Stimulated activated CD4-positive, alpha-beta T cell treated with anti-CD3 and anti-CD28 coated beads, Interleukin-1b, Interleukin-23, amount 100 ng/mL, for 4 hours (primary cell): ENCODE measurements around the gene PKHD1.

Experiments used
- DNase-seq, 2 donors: peaks; one replicate each; pipeline ENCODE4 v3.0.0-alpha.2; 2020; ENCODE audit warnings: low read depth in 2 of 2

The PKHD1 gene

DNA sequence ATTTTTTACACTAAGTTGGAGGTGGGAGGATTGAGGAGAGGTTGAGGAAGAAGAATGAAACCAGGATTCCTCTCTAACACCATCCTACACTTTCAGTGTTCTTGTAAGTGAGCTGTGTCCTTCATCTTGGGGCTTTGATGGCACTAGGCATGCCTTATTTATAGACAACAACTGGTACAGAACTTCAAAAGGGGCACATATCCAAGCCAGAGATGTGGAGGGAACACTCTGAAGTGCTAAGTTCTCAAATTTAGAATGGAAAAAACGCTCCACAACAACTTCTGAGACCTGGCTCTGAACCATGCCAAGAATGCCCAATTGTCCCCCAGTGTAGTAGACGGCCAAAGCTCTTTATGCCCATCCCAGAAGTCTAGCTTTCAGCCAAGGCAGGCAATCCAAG, 16.2 kb upstream of the PKHD1 start:
- DNase-seq, result no peak

DNA sequence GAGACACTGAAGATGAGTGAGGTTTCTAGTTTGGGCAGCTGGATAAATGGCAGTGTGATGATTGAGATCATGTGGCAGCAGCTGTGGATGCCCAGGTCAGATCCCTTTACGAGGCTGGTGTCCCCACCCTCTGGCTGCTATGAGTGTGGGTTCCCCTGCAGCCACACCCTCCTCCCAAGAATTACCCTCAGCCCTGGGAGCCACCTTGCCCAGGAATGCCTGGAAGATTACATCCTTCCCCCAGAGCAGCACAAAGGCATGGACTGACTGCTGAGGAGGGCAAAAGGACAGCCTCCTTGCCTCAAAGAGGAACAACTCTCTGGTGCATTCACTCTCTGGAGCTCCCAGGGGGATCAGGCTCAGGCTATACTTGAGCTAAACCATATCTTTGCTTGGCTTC, 15.0 kb upstream of the PKHD1 start:
- no peak for DNase-seq

DNA sequence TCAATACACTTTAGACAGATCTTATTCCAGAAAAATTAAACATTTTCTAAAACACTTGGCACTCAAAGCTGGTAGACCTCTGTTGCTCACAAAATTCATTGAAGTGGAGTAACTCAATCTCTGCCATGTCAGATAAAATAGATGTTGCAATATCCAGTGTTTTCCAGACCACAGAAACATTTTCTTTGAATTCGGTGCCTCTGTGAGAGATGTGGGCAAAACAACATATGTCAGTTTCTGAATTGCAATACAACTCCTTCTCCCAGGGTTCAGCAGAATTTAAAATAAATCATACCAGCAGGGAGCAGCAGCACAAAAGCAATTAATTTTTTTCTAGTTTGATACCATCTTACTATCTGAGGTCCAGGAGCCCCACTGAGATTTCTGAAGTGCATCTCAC, 11.3 kb upstream of the PKHD1 start:
- DNase-seq, result no peak

DNA sequence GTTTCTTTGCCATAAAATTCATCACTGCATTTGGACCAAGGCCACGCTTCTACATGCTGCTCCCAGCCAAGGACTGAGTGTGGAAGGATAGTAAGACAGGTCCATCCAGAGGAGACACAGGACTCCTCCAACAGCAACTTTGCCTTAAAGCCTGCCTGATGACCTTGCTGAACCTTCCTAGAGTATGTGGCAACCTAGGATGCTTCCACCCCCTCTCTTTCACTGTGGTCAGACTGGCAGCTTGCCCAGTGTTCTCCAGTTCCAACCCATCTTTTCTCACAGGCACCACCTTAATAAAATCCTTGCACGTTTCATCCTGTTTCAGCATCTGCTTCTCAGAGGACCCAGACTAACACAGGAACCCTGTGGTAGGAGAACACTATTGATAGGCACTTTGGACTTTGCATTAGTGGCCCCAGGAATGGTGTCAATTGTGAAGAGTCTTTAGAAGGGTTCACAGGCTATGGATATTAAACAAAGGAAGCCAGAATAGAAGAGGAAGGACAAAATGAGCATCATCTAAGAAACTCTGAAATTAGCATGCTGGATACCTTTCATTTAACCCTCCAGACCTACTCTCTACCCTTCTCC, 2.4 kb upstream of the PKHD1 start:
- DNase-seq, result no peak

GRCh38 chr6:52086741-52087140, 672 bp downstream of the PKHD1 start:
- DNase-seq, result no peak

DNA sequence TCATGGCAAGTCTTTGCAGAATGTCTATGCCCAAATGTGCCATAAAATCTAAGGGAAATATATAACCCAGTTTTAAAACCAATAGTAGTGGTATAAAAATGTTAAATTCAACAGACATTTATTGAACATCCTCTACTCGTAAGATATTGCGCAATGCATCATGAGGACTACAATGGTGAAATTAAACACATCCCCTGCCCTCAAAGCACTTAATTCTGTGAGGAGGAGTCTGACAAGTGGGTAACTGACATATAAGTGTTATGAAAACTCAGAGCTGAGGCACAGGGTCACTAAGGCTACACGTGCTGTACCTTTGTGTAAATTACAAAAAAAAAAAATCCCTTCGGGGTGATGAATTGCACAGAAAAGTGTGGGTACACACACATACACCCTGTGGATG, 6.2 kb downstream of the PKHD1 start:
- DNase-seq, result no peak

- no peak for DNase-seq
Measured at GRCh38 chr6:52077961-52078625, 9.3 kb downstream of the PKHD1 start.

- DNase-seq, result no peak
Measured at GRCh38 chr6:52077180-52077884, 10.1 kb downstream of the PKHD1 start.

DNA sequence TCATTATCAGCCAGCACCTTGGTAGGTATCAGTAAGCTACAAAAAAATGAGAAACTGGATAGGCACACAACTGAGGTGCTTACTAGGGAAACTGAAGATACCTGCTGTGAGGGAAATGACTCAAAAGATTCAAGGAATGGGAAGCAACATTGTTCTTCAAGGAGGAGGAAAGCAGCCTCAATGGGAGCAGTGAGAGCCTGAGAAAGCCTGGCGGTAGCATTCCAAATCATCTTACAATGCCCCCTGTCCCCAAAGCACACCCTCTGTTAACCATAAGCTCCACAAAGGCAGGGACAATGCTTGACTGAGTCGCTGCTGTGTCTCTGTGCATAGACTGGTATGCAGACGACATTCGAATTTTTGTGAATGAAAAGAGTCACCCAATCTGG, 10.6 kb downstream of the PKHD1 start:
- no peak for DNase-seq

DNA sequence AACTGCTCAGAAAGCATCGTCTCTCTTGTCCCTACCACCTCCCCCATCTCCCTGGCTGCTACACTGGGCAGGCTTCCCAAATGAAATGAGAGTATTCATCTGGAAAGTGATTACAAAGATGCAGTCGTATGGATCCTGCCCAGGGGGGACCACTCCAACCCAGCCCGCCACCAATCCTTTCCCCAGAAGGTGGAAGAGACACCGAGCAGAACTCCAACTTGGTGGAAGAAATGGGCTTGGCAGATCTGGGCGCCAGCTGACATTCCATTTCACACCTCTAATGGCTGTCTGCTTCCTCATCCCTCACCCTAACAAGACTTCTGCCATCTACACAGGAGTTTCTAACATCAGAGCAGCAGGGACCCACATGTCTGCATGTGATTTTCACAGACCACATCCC, 12.7 kb downstream of the PKHD1 start:
- DNase-seq, result no peak

DNA sequence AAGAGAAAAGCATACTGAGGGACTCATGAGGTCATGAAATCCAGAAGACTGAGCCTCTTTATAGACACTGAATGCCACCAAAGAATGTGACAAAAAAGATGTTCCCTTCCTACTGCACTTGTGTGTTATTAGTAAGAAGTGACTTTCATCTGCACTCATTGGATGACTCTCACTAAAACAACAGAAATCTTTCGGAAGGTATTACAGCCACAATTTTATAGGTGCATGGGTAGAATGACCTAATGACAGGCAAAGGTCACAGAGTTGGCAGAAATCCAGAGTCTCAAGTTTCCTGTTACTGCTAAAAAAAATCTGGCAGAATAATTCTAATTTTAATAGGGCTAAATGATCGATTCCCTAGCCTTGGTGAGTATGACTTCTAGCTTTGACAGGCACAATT, 13.3 kb downstream of the PKHD1 start:
- DNase-seq, result no peak

- DNase-seq, result no peak
Measured at GRCh38 chr6:52065621-52066020, 21.8 kb downstream of the PKHD1 start.

- peak; percentile 31 for DNase-seq
Measured at GRCh38 chr6:52063584-52064344, 23.6 kb downstream of the PKHD1 start.

DNA sequence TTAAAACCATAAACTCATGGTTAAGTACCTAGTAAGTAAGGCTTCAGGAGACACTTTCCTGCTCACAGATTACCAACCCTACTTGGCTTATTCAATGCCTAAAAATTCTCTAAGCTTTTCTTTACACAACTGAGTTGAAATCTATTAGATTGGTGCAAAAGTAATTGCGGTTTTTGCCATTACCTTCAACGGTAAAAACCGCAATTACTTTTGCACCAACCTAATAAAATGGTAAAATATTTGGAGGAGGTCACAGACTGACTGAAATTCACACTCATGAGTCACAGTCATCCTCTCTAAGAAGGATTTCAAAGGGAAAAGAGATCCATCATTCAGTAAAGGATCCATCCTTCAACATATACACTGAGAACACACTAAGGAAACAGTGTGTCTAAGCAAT, 25.9 kb downstream of the PKHD1 start:
- DNase-seq, result no peak

- DNase-seq, result no peak
Measured at GRCh38 chr6:52059821-52060220, 27.6 kb downstream of the PKHD1 start.

GRCh38 chr6:52055451-52055850, 32.0 kb downstream of the PKHD1 start:
- DNase-seq, result no peak

DNA sequence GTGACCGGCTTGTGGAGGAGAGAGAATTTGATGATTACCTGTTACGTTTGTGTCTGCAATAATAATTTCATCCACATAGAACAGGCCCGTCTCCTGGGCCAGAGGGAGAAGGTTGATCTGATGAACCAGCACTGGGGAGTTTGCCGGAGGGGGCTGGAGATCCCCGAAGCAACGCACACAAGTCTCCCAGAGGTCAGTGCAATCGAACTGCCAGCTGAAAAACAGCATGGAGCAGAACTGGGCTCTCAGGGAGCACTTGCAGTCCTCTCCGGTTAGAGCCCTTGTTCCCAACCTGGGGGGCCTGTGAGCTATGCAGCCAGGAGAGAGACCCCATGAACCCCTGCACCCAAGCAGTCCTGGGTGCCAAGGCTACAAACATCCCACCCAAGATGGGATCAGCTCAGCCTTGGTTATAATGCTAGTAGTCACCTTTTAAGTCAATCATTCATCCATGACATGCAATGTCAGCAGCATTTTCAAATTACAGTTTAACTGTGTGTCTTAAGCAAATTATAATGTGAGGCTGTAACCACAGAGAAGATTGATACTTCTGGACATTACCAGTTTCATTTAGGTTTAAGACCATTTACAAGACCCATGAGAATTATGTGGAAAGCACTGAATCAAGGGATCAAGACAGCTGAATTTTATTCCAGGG, 34.2 kb downstream of the PKHD1 start:
- no peak for DNase-seq

- no peak for DNase-seq
Measured at GRCh38 chr6:52050051-52050405, 37.4 kb downstream of the PKHD1 start.

- DNase-seq, result no peak
Measured at GRCh38 chr6:52049252-52050050, 38.0 kb downstream of the PKHD1 start.

GRCh38 chr6:52046456-52046855, 41.0 kb downstream of the PKHD1 start:
- DNase-seq, result no peak

DNA sequence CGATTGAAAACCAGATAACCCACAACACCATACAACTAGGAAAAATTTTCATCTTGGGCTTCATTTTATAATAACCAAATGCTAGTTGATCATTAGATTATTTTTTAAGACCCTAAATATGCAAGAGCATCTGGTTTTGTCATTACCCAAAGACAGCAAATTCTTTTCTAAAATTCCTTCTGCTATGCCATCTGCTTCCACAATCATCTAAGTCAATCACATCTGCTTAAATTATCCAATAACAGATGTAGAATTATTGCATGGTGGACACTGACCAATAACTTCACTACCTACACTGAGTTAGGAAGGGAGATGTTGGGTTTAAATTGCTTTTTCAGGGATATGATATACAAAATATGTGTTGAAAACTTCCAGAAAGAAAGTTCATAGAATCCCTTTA, 41.9 kb downstream of the PKHD1 start:
- DNase-seq, result no peak
